GM19455 (cell line): ENCODE measurements around the gene SERINC2.
"Not testable (repeated sequence)": the region's sequence is repeated elsewhere in the genome, so short reads cannot be mapped to it uniquely, and the experiment has no call there.

Experiments
- ATAC-seq: cut with Tn5 transposase; IDR thresholded peaks from one replicate; pipeline ENCODE4 v1.9.1; 2021; ENCODE audit not compliant: unreplicated experiment

The SERINC2 gene

GRCh38 chr1:31431351-31432257, 18.6 kb downstream of the SERINC2 start:
- not testable (repeated sequence) for ATAC-seq

- ATAC-seq = no peak
These were observed 19.8 kb downstream of the SERINC2 start for GRCh38 chr1:31432592-31433395.

- no peak for ATAC-seq
These were observed 20.4 kb downstream of the SERINC2 start for GRCh38 chr1:31433396-31433930.

GRCh38 chr1:31434101-31434871, 21.3 kb downstream of the SERINC2 start:
- ATAC-seq = no peak

- ATAC-seq = no peak
These were observed 22.0 kb downstream of the SERINC2 start for GRCh38 chr1:31434979-31435378.

- no peak for ATAC-seq
These were observed 22.7 kb downstream of the SERINC2 start for GRCh38 chr1:31435471-31436409.

- ATAC-seq = no peak
These were observed 23.8 kb downstream of the SERINC2 start for GRCh38 chr1:31436596-31437432.

- no peak for ATAC-seq
These were observed 24.5 kb downstream of the SERINC2 start for GRCh38 chr1:31437433-31438037.

- no peak for ATAC-seq
These were observed 26.3 kb downstream of the SERINC2 start for GRCh38 chr1:31439276-31439675.

GRCh38 chr1:31441073-31441472, 28.1 kb downstream of the SERINC2 start:
- no peak for ATAC-seq

- no peak for ATAC-seq
These were observed 28.5 kb downstream of the SERINC2 start for GRCh38 chr1:31441558-31441957.

- no peak for ATAC-seq
These were observed 29.1 kb downstream of the SERINC2 start for GRCh38 chr1:31441970-31442647.

- ATAC-seq = no peak
These were observed 29.6 kb downstream of the SERINC2 start for GRCh38 chr1:31442648-31442994.

GRCh38 chr1:31443673-31444072, 30.7 kb downstream of the SERINC2 start:
- no peak for ATAC-seq

- no peak for ATAC-seq
These were observed 31.9 kb downstream of the SERINC2 start for GRCh38 chr1:31444725-31445448.

- ATAC-seq = no peak
These were observed 32.9 kb downstream of the SERINC2 start for GRCh38 chr1:31445951-31446350.

- no peak for ATAC-seq
These were observed 34.2 kb downstream of the SERINC2 start for GRCh38 chr1:31447210-31447609.
